ENCODE results near the gene UQCRQ. TPM values are rescaled to one million over a fixed set of nuclear protein-coding genes. Genes with fewer than 3 reads are reported as not detected.

UQCRQ gene
- 423 TPM for polyA plus RNA-seq (2012; ENCODE audit: missing spikeins)

GRCh38 chr5:132866342-132867045 is at the start of gene UQCRQ, which contains the start of gene GDF9:
TSS of gene UQCRQ (plus strand) at chr5:132866642. CDS start at chr5:132866882, 240 bp downstream.
TSS of gene GDF9 (minus strand) at chr5:132866469. CDS start at chr5:132864533, 1,936 bp downstream.
- DNase-seq (ENCODE audit: insufficient read length) (peak; percentile 92), FAIRE-seq (peak; percentile 97)
- peak; percentile 30; the same call in 1 of the 2 replicates for TF ChIP-seq TAF1 (IDR thresholded peaks at IDR 0.05; ENCODE audit: borderline replicate concordance, low read depth, low read length)
- peak; percentile 96 for TF ChIP-seq POLR2AphosphoS5 (IDR thresholded peaks at IDR 0.05; ENCODE audit: low read depth, low read length)
- TF ChIP-seq POLR2A (IDR thresholded peaks at IDR 0.05; ENCODE audit: low read depth, low read length), result peak; percentile 98

GRCh38 chr5:132817011-132817410 is 49.4 kb upstream of the UQCRQ start:
- DNase-seq (ENCODE audit: insufficient read length) (no peak), FAIRE-seq (no peak)
- TF ChIP-seq TAF1 (IDR thresholded peaks at IDR 0.05; ENCODE audit: borderline replicate concordance, low read depth, low read length) (no peak), POLR2AphosphoS5 (IDR thresholded peaks at IDR 0.05; ENCODE audit: low read depth, low read length) (no peak), POLR2A (IDR thresholded peaks at IDR 0.05; ENCODE audit: low read depth, low read length) (no peak)

- TF ChIP-seq TAF1 (IDR thresholded peaks at IDR 0.05; ENCODE audit: borderline replicate concordance, low read depth, low read length) (no peak), POLR2A (IDR thresholded peaks at IDR 0.05; ENCODE audit: low read depth, low read length) (no peak), POLR2AphosphoS5 (IDR thresholded peaks at IDR 0.05; ENCODE audit: low read depth, low read length) (no peak)
- FAIRE-seq (peak; percentile 78), DNase-seq (ENCODE audit: insufficient read length) (no peak)
These were observed 47.0 kb upstream of the UQCRQ start for GRCh38 chr5:132819468-132819867.

GRCh38 chr5:132820162-132820754 is 46.2 kb upstream of the UQCRQ start:
- DNase-seq (ENCODE audit: insufficient read length) (peak; percentile 90), FAIRE-seq (peak; percentile 93)
- no peak for TF ChIP-seq POLR2AphosphoS5 (IDR thresholded peaks at IDR 0.05; ENCODE audit: low read depth, low read length)
- TF ChIP-seq TAF1 (IDR thresholded peaks at IDR 0.05; ENCODE audit: borderline replicate concordance, low read depth, low read length), result no peak
- no peak for TF ChIP-seq POLR2A (IDR thresholded peaks at IDR 0.05; ENCODE audit: low read depth, low read length)

GRCh38 chr5:132821350-132821749 is 45.1 kb upstream of the UQCRQ start:
- no peak for TF ChIP-seq POLR2AphosphoS5 (IDR thresholded peaks at IDR 0.05; ENCODE audit: low read depth, low read length)
- TF ChIP-seq POLR2A (IDR thresholded peaks at IDR 0.05; ENCODE audit: low read depth, low read length), result no peak
- TF ChIP-seq TAF1 (IDR thresholded peaks at IDR 0.05; ENCODE audit: borderline replicate concordance, low read depth, low read length), result no peak
- FAIRE-seq (no peak), DNase-seq (ENCODE audit: insufficient read length) (no peak)

GRCh38 chr5:132821791-132822190 is 44.7 kb upstream of the UQCRQ start:
- TF ChIP-seq POLR2A (IDR thresholded peaks at IDR 0.05; ENCODE audit: low read depth, low read length) (no peak), TAF1 (IDR thresholded peaks at IDR 0.05; ENCODE audit: borderline replicate concordance, low read depth, low read length) (no peak), POLR2AphosphoS5 (IDR thresholded peaks at IDR 0.05; ENCODE audit: low read depth, low read length) (no peak)
- FAIRE-seq (no peak), DNase-seq (ENCODE audit: insufficient read length) (no peak)

- peak; percentile 53 for FAIRE-seq
- TF ChIP-seq TAF1 (IDR thresholded peaks at IDR 0.05; ENCODE audit: borderline replicate concordance, low read depth, low read length), result no peak
- TF ChIP-seq POLR2A (IDR thresholded peaks at IDR 0.05; ENCODE audit: low read depth, low read length), result no peak
- no peak for TF ChIP-seq POLR2AphosphoS5 (IDR thresholded peaks at IDR 0.05; ENCODE audit: low read depth, low read length)
- no peak for DNase-seq (ENCODE audit: insufficient read length)
These were observed 43.6 kb upstream of the UQCRQ start for GRCh38 chr5:132822650-132823480.

- TF ChIP-seq POLR2A (IDR thresholded peaks at IDR 0.05; ENCODE audit: low read depth, low read length) (no peak), POLR2AphosphoS5 (IDR thresholded peaks at IDR 0.05; ENCODE audit: low read depth, low read length) (no peak), TAF1 (IDR thresholded peaks at IDR 0.05; ENCODE audit: borderline replicate concordance, low read depth, low read length) (no peak)
- DNase-seq (ENCODE audit: insufficient read length), result no peak
- no peak for FAIRE-seq
These were observed 42.9 kb upstream of the UQCRQ start for GRCh38 chr5:132823481-132824050.

- FAIRE-seq (no peak), DNase-seq (ENCODE audit: insufficient read length) (no peak)
- TF ChIP-seq TAF1 (IDR thresholded peaks at IDR 0.05; ENCODE audit: borderline replicate concordance, low read depth, low read length) (no peak), POLR2A (IDR thresholded peaks at IDR 0.05; ENCODE audit: low read depth, low read length) (no peak), POLR2AphosphoS5 (IDR thresholded peaks at IDR 0.05; ENCODE audit: low read depth, low read length) (no peak)
These were observed 42.0 kb upstream of the UQCRQ start for GRCh38 chr5:132824426-132824825.

GRCh38 chr5:132825033-132825833 is 41.2 kb upstream of the UQCRQ start:
- no peak for DNase-seq (ENCODE audit: insufficient read length)

More at GRCh38 chr5:132825033-132825833, 41.2 kb upstream of the UQCRQ start:
- no peak for TF ChIP-seq TAF1 (IDR thresholded peaks at IDR 0.05; ENCODE audit: borderline replicate concordance, low read depth, low read length)
- TF ChIP-seq POLR2A (IDR thresholded peaks at IDR 0.05; ENCODE audit: low read depth, low read length), result no peak
- TF ChIP-seq POLR2AphosphoS5 (IDR thresholded peaks at IDR 0.05; ENCODE audit: low read depth, low read length), result no peak
- no peak for FAIRE-seq
